ENCODE results near the gene MET.

DNA sequence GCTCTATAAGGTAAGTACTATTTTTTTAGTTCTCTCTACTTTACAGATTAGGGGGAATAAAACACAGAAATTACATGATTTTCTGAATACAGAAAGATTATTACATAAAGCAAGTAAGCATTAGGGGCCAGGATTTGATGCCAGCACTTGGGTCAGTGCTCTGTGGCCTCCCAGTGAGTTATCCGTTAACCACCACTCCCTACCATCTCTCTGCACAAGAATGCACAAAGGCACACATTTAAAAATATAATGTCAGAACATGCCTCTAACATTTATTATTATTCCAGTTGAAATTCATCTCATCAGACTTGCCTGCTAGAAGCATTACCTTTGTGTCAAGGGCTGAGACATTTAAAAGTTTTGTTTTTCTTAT, 59.0 kb downstream of the MET start:
- TF ChIP-seq, protein P1, sequence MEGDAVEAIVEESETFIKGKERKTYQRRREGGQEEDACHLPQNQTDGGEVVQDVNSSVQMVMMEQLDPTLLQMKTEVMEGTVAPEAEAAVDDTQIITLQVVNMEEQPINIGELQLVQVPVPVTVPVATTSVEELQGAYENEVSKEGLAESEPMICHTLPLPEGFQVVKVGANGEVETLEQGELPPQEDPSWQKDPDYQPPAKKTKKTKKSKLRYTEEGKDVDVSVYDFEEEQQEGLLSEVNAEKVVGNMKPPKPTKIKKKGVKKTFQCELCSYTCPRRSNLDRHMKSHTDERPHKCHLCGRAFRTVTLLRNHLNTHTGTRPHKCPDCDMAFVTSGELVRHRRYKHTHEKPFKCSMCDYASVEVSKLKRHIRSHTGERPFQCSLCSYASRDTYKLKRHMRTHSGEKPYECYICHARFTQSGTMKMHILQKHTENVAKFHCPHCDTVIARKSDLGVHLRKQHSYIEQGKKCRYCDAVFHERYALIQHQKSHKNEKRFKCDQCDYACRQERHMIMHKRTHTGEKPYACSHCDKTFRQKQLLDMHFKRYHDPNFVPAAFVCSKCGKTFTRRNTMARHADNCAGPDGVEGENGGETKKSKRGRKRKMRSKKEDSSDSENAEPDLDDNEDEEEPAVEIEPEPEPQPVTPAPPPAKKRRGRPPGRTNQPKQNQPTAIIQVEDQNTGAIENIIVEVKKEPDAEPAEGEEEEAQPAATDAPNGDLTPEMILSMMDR (IDR thresholded peaks at IDR 0.05) = no peak
- no peak for TF ChIP-seq POLR2A (IDR thresholded peaks at IDR 0.05)
